HepG2 (cell line): ENCODE measurements around the gene AIFM1. TPM values are rescaled to one million over a fixed set of nuclear protein-coding genes. Genes with fewer than 3 reads are reported as not detected.
"Not testable (repeated sequence)": the region's sequence is repeated elsewhere in the genome, so short reads cannot be mapped to it uniquely, and the experiment has no call there.

Source experiments
- ATAC-seq: fragments of 200-7000 bp; cut with Tn5 transposase; 3 replicates; pipeline ENCODE4 v1.9.1; 2020; ENCODE audit warnings: mild to moderate bottlenecking, moderate library complexity
- BruUV-seq: library from RNA; stranded (reverse); fragments of 400-500 nt; replicated peaks from 2 replicates; lab custom pipeline; 2021; lab: Mats Ljungman, UMichigan
- CTCF ChIA-PET: fragments of 300-600 bp; formaldehyde crosslinking; extraction: SDS; loops from one replicate; lab custom pipeline; 2021; ENCODE audit warnings: low total read pairs, inconsistent platforms, low intra/inter-chr PET ratio; lab: Yijun Ruan, JAX
- POLR2A ChIA-PET: fragments of 350-600 bp; sonication (Branson Sonifier 250); formaldehyde crosslinking; loops from one replicate; lab custom pipeline; 2020; ENCODE audit warnings: antibody characterized with exemption, inconsistent platforms; lab: Yijun Ruan, JAX
- DNase-seq: peaks from one replicate; pipeline ENCODE4 v3.0.0-alpha.2; 2015; ENCODE audit warnings: low spot score
- FAIRE-seq: peaks from 3 replicates; lab custom pipeline; 2011; peaks lifted over from hg19 to GRCh38; lab: Jason Lieb, UNC
- H2AFZ ChIP-seq: one replicate; pipeline ENCODE4 v1.6.1; 2011; ENCODE audit warnings: low read length, inconsistent platforms
- H3K27ac ChIP-seq: fragments of 300-600 bp; 3 replicates; pipeline ENCODE4 v1.8.0; 2011; ENCODE audit warnings: mixed run types, mild to moderate bottlenecking, mixed read lengths, low read length, inconsistent platforms; ENCODE audit not compliant: insufficient read depth; ENCODE audit errors: extremely low read length
- H3K27me3 ChIP-seq, 2 experiments: fragments of 200-600 bp in 1 of 2; 2 replicates in 1 of 2; 3 replicates in 1 of 2; pipeline versions ENCODE4 v1.6.0 to v1.8.0; 2011; ENCODE audit warnings: low read length in 2 of 2, mild to moderate bottlenecking in 2 of 2, moderate library complexity in 2 of 2, inconsistent platforms in 1 of 2; ENCODE audit not compliant: insufficient read depth in 2 of 2, control insufficient read depth in 1 of 2
- H3K36me3 ChIP-seq, 2 experiments: fragments of 200-600 bp in 1 of 2; replicated peaks in 1 of 2; 2 replicates in 1 of 2; 3 replicates in 1 of 2; pipeline versions ENCODE4 v1.5.1 to v1.8.0; 2011; ENCODE audit warnings: low read length in 2 of 2, inconsistent platforms in 1 of 2; ENCODE audit not compliant: insufficient read depth in 2 of 2, control insufficient read depth in 1 of 2
- H3K4me1 ChIP-seq: 2 replicates; pipeline ENCODE4 v1.5.1; 2012; ENCODE audit warnings: low read length, inconsistent platforms; ENCODE audit not compliant: insufficient read depth
- H3K4me2 ChIP-seq: 2 replicates; pipeline ENCODE4 v1.6.0; 2011; ENCODE audit warnings: low read depth, low read length, inconsistent platforms
- H3K4me3 ChIP-seq, 3 experiments: fragments of 200-600 bp in 1 of 3; sonication (generic), shearing (Covaris generic) in 1 of 3; replicated peaks in 1 of 3; 2 replicates each; pipeline ENCODE4 v1.5.1; 2011 to 2016; ENCODE audit warnings: low read length in 3 of 3, inconsistent platforms in 2 of 3, low read depth in 2 of 3, mild to moderate bottlenecking in 2 of 3, control low read depth in 1 of 3, mixed read lengths in 1 of 3; ENCODE audit not compliant: insufficient read depth in 1 of 3
- H3K79me2 ChIP-seq: one replicate; pipeline ENCODE4 v1.6.1; 2011; ENCODE audit warnings: low read length, inconsistent platforms; ENCODE audit not compliant: insufficient read depth
- H3K9ac ChIP-seq: 2 replicates; pipeline ENCODE4 v1.6.0; 2011; ENCODE audit warnings: mild to moderate bottlenecking, low read depth, low read length, inconsistent platforms; ENCODE audit not compliant: insufficient read depth
- H3K9me3 ChIP-seq: 2 replicates; pipeline ENCODE4 v1.5.1; 2012; ENCODE audit warnings: mild to moderate bottlenecking, low read length
- H4K20me1 ChIP-seq: 2 replicates; pipeline ENCODE4 v1.6.0; 2011; ENCODE audit warnings: inconsistent platforms, mild to moderate bottlenecking, low read length, moderate library complexity; ENCODE audit not compliant: insufficient read depth
- BRD4 ChIP-seq: sonication (generic); formaldehyde crosslinking; IDR thresholded peaks from 2 replicates; pipeline ENCODE4 v1.4.0; 2020; ENCODE audit warnings: missing genetic modification reagents
- FOSL2 ChIP-seq: sonication (generic); formaldehyde crosslinking; IDR thresholded peaks from 2 replicates; pipeline ENCODE4 v1.4.0; 2020; ENCODE audit warnings: missing genetic modification reagents
- MTA3 ChIP-seq: sonication (generic); formaldehyde crosslinking; IDR thresholded peaks from 2 replicates; pipeline ENCODE4 v1.4.0; 2020; ENCODE audit warnings: missing genetic modification reagents
- RARA ChIP-seq: IDR thresholded peaks from 2 replicates; pipeline ENCODE4 v1.6.1; 2016; ENCODE audit warnings: missing genetic modification reagents, missing compliant biosample characterization
- SPEN ChIP-seq: sonication (generic); formaldehyde crosslinking; IDR thresholded peaks from 2 replicates; pipeline ENCODE4 v1.5.1; 2020; ENCODE audit warnings: low read depth, mild to moderate bottlenecking, missing genetic modification reagents
- TCF7 ChIP-seq: sonication (generic); IDR thresholded peaks from 2 replicates; pipeline ENCODE4 v1.6.1; 2016; ENCODE audit warnings: antibody characterized with exemption, low read depth
- ZFP41 ChIP-seq: sonication (generic); formaldehyde crosslinking; IDR thresholded peaks from 2 replicates; pipeline ENCODE4 v1.4.0; 2020; ENCODE audit warnings: mild to moderate bottlenecking, missing genetic modification reagents, borderline replicate concordance
- ZNF563 ChIP-seq: sonication (generic); formaldehyde crosslinking; IDR thresholded peaks from 2 replicates; pipeline ENCODE4 v1.8.0; 2022; ENCODE audit warnings: mild to moderate bottlenecking, moderate library complexity, missing genetic modification reagents
- WGBS: methylation state at CpG from one replicate; pipeline ENCODE4 v1.1.6; 2017; ENCODE audit warnings: low lambda C conversion rate; 5-methylcytosine and 5-hydroxymethylcytosine counted together
- in situ Hi-C: cut with HindIII; loops from 2 replicates; pipeline ENCODE4 v1.10.0; 2017; ENCODE audit warnings: low pct_unique_long_range_greater_than_20kb; ENCODE audit not compliant: extremely low pct_ligation_motif_present
- intact Hi-C: fragments of 100-400 bp; cut with micrococcal nuclease; formaldehyde crosslinking; loops from one replicate; pipeline ENCODE4 v1.10.0; 2022; ENCODE audit not compliant: unreplicated experiment
- polyA plus RNA-seq, 8 experiments: library from polyadenylated mRNA; depleted of rRNA in 3 of 8; stranded (reverse) in 7 of 8; unstranded in 1 of 8; fragments of >200 nt; fragmentation: Illumina TruSeq in 4 of 8; extraction: Trizol in 4 of 8; gene quantifications; 2 replicates each; pipeline versions ENCODE4 v1.2.1 to v1.2.3, GENCODE V29; 2011 to 2016; ENCODE audit warnings: low read depth in 4 of 8, missing spikeins in 1 of 8, mixed read lengths in 1 of 8; ENCODE audit not compliant: insufficient read depth in 1 of 8
- total RNA-seq, 5 experiments: library from RNA; depleted of rRNA; stranded (reverse); fragments of >200 nt; fragmentation: Illumina TruSeq; extraction: Trizol; gene quantifications; 2 replicates each; pipeline ENCODE4 v1.2.3, GENCODE V29; 2016; ENCODE audit warnings: low read depth in 1 of 5
- TF ChIP-seq, protein P1 (sequence below): sonication (generic); formaldehyde crosslinking; IDR thresholded peaks from 2 replicates; pipeline ENCODE4 v1.4.0; 2020; ENCODE audit warnings: missing genetic modification reagents, mild to moderate bottlenecking, borderline replicate concordance

Gene AIFM1
- total and polyA plus RNA-seq, 2 of the 13 experiments (the other 11 are each of a cell fraction or from before 2014, with no cell fraction given), result 42.8 to 46.9 TPM

DNA sequence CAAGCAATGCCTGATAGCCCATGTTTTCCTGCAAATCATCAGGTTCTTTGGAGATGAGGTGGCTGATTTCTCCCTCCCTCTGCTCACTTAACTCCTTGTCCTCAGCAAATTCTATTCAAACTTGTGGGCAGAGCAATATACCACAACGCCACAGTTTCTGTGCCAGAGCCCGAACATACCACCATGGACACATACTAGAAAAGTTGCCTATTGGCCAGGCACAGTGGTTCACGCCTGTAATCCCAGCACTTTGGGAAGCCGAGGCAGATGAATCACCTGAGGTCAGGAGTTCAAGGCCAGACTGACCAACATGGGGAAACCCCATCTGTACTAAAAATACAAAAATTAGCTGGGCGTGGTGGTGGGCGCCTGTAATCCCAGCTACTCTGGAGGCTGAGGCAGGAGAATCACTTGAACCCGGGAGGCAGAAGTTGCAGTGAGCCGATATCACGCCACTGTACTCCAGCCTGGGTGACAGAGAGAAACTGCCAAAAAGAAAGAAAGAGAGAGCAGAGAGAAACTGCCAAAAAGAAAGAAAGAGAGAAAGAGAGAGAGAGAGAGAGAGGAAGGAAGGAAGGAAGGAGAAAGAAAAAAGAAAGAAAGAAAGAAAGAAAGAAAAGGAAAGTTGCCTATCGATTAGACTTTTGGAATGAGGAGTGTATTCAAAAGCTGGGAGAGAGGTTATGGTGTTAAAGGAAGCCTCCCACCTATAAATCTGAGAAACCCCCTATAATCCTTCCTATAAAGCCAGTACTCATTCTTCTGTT, 50.3 kb downstream of the AIFM1 start:
- H3K27ac ChIP-seq, H3K9ac ChIP-seq, POLR2A ChIA-PET, BruUV-seq, H4K20me1 ChIP-seq, intact Hi-C loops, H3K79me2 ChIP-seq, FAIRE-seq, H3K4me2 ChIP-seq, H3K27me3 ChIP-seq, DNase-seq, H3K4me3 ChIP-seq, H3K36me3 ChIP-seq, H3K9me3 ChIP-seq, CTCF ChIA-PET, H2AFZ ChIP-seq, ATAC-seq: not testable (repeated sequence)
- peak; percentile 31; the same call in 1 of the 2 replicates for TF ChIP-seq RARA
- TF ChIP-seq FOSL2 (CRISPR knock-in tag), result peak; percentile 65
- peaks cover 32% of the 10 kb centered on the region for H3K4me1 ChIP-seq
- in situ Hi-C loops, result loop anchor here (5.0 kb wide), 1 partner anchor 33 kb away; no protein-coding TSS in a partner anchor
- WGBS, result 44% methylated on average over 9 of the region's 10 CpGs

DNA sequence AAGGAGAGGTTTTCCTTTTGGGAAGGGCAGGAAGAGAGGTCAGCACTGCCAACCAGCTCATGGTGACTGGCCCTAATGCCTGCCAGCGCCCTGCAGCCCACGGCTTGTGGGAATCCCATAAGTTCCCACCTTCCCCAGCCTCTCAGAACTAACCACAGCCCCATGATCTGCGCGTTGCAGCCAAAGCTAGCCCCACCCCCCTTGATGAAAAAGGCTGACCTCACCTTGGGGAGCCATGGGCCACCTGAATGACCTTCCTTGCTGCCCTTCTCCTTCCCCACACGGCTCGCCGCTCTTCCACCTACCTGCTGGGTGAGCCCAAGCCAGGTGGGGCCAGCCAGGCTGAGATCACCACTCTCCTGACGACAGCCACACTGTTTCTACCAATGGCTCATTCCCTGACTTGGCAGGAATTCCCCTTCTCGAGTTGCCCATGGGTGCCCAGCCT, 51.5 kb downstream of the AIFM1 start:
- ChIA-PET POLR2A (no interaction called here), CTCF (no interaction called here)
- BruUV-seq, result no TSS peak
- H3K4me3 ChIP-seq, result no peak overlapping the region
- no peak for DNase-seq
- H3K36me3 ChIP-seq, result no peaks in the 10 kb centered on the region
- FAIRE-seq, result no peak
- TF ChIP-seq TCF7 (no peak), BRD4 (CRISPR knock-in tag) (no peak), SPEN (no peak), ZFP41 (CRISPR knock-in tag) (no peak), ZNF563 (no peak), MTA3 (CRISPR knock-in tag) (no peak)
- TF ChIP-seq, protein P1, sequence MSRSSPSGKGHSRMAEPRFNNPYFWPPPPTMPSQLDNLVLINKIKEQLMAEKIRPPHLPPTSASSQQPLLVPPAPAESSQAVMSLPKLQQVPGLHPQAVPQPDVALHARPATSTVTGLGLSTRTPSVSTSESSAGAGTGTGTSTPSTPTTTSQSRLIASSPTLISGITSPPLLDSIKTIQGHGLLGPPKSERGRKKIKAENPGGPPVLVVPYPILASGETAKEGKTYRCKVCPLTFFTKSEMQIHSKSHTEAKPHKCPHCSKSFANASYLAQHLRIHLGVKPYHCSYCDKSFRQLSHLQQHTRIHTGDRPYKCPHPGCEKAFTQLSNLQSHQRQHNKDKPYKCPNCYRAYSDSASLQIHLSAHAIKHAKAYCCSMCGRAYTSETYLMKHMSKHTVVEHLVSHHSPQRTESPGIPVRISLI (CRISPR knock-in tag), result no peak
- no peak overlapping the region for H3K4me2 ChIP-seq
- H3K9ac ChIP-seq, result no peak overlapping the region
- H3K27ac ChIP-seq, result no peak overlapping the region
- 72% methylated on average over 4 of the region's 9 CpGs for WGBS
- H3K79me2 ChIP-seq, result no peaks in the 10 kb centered on the region
- peaks cover 25% of the 10 kb centered on the region for H3K4me1 ChIP-seq
- H4K20me1 ChIP-seq, result no peaks in the 10 kb centered on the region
- no peaks in the 10 kb centered on the region for H3K9me3 ChIP-seq
- H2AFZ ChIP-seq, result no peak overlapping the region
- in situ Hi-C loops, result no loop called here
- no peaks in the 10 kb centered on the region for H3K27me3 ChIP-seq
- ATAC-seq, result no peak
- intact Hi-C loops, result no loop called here
